Uterus (tissue), 2 donors: ENCODE data around the gene RND2.

ENCODE experiments used
- CTCF ChIP-seq, 4 experiments: fragments of 200-600 bp in 2 of 4; fragments of 450-650 bp in 2 of 4; sonication (generic) in 2 of 4; IDR thresholded peaks; one replicate each; pipeline ENCODE4 v1.5.1; 2016 to 2019; ENCODE audit warnings: antibody characterized with exemption in 4 of 4, mild to moderate bottlenecking in 2 of 4, moderate library complexity in 1 of 4
- POLR2A ChIP-seq, 2 donors: fragments of 450-650 bp; IDR thresholded peaks; one replicate each; pipeline ENCODE4 v1.6.1; 2016; ENCODE audit warnings: antibody characterized with exemption in 2 of 2, mild to moderate bottlenecking in 1 of 2, moderate library complexity in 1 of 2

- no peak for TF ChIP-seq POLR2A (IDR thresholded peaks at IDR 0.05)
- no peak for TF ChIP-seq CTCF (IDR thresholded peaks at IDR 0.05)
These were observed 35.9 kb upstream of the RND2 start for GRCh38 chr17:42989141-42989540.
